AG08395 (cell line): Measurements from ENCODE around the gene GADD45A.

Experiments used
- DNase-seq: peaks from one replicate; pipeline ENCODE4 v3.0.0; 2012; ENCODE audit warnings: mixed read lengths, low spot score

GADD45A gene

GRCh38 chr1:67689267-67690017 lies 4.4 kb downstream of the GADD45A start:
- DNase-seq: no peak

- no peak for DNase-seq
Observed at GRCh38 chr1:67690018-67690363, 5.0 kb downstream of the GADD45A start.

- DNase-seq: no peak
Observed at GRCh38 chr1:67690411-67690810, 5.4 kb downstream of the GADD45A start.

GRCh38 chr1:67691712-67692111 lies 6.7 kb downstream of the GADD45A start:
- no peak for DNase-seq

GRCh38 chr1:67695963-67696362 lies 11.0 kb downstream of the GADD45A start:
- DNase-seq: no peak

- no peak for DNase-seq
Observed at GRCh38 chr1:67696708-67697107, 11.7 kb downstream of the GADD45A start.

- no peak for DNase-seq
Observed at GRCh38 chr1:67700220-67700619, 15.2 kb downstream of the GADD45A start.

GRCh38 chr1:67700692-67701410 lies 15.8 kb downstream of the GADD45A start:
- DNase-seq: no peak

GRCh38 chr1:67701876-67702275 lies 16.9 kb downstream of the GADD45A start:
- no peak for DNase-seq

GRCh38 chr1:67704351-67704750 lies 19.4 kb downstream of the GADD45A start:
- no peak for DNase-seq

- DNase-seq: no peak
Observed at GRCh38 chr1:67705735-67706453, 20.9 kb downstream of the GADD45A start.

- DNase-seq: no peak
Observed at GRCh38 chr1:67708606-67709005, 23.6 kb downstream of the GADD45A start.

GRCh38 chr1:67710417-67710816 lies 25.4 kb downstream of the GADD45A start:
- peak; percentile 32 for DNase-seq

GRCh38 chr1:67711158-67711854 lies 26.3 kb downstream of the GADD45A start:
- DNase-seq: no peak

- no peak for DNase-seq
Observed at GRCh38 chr1:67711855-67712212, 26.8 kb downstream of the GADD45A start.

- peak; percentile 88 for DNase-seq
Observed at GRCh38 chr1:67713057-67713846, 28.3 kb downstream of the GADD45A start.

- DNase-seq: no peak
Observed at GRCh38 chr1:67715819-67716218, 30.8 kb downstream of the GADD45A start.

GRCh38 chr1:67716800-67717199 lies 31.8 kb downstream of the GADD45A start:
- no peak for DNase-seq

GRCh38 chr1:67717876-67718275 lies 32.9 kb downstream of the GADD45A start:
- no peak for DNase-seq

- DNase-seq: no peak
Observed at GRCh38 chr1:67719329-67720196, 34.6 kb downstream of the GADD45A start.

- no peak for DNase-seq
Observed at GRCh38 chr1:67721112-67721511, 36.1 kb downstream of the GADD45A start.
